Lung microvascular endothelial cell (primary cell): Measurements from ENCODE around the gene R3HDM4. TPM values are rescaled to one million over a fixed set of nuclear protein-coding genes. Genes with fewer than 3 reads are reported as not detected.
"Not testable (repeated sequence)": the region's sequence is repeated elsewhere in the genome, so short reads cannot be mapped to it uniquely, and the experiment has no call there.

Experiments
- DNase-seq, 2 donors: peaks; one replicate each; pipeline versions ENCODE4 v3.0.0 to v3.0.0-alpha.2; 2010; ENCODE audit warnings: low read depth in 2 of 2
- total RNA-seq: library from RNA; depleted of rRNA; stranded (reverse); fragments of >200 nt; gene quantifications from 2 replicates; pipeline ENCODE4 v1.2.1, GENCODE V29; 2014

The R3HDM4 gene
- total RNA-seq, 1 donor from 2014 or later, result 28.8 TPM

DNA sequence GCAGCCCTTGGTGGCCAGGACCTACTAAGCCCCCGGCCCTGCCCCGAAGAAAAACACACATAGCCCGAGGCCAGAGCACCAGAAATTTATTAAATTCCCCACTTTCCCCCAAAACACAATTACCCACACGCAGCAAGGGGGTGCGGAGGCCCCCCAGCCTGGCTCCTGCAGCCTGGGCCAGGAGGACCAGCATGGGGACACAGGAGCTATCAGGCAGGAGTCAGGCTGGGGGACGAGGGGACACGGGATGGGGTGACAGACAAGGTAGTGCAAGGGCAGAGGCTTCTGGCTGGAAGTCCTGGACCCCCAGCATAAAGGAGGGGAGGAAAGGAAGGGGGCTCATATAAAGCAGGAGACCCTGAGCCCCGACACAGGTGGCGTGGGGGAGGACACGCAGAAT is 16.6 kb downstream of the R3HDM4 start:
- no peak for DNase-seq

GRCh38 chr19:892894-893689 is 19.9 kb downstream of the R3HDM4 start, which contains the start of the genes MED16 and RNU6-9:
Gene MED16, minus strand, starts transcription at chr19:893187. Its CDS starts 2,056 bp downstream, at chr19:891131.
Gene RNU6-9, plus strand, starts transcription at chr19:893484.
- peak; percentile 94 to 96 for DNase-seq

GRCh38 chr19:892243-892893 is 20.7 kb downstream of the R3HDM4 start:
- DNase-seq, result no peak

- DNase-seq, result not testable (repeated sequence)
Measured at GRCh38 chr19:891421-892200, 21.4 kb downstream of the R3HDM4 start.

- DNase-seq, result no peak
Measured at GRCh38 chr19:890831-891230, 22.2 kb downstream of the R3HDM4 start.

DNA sequence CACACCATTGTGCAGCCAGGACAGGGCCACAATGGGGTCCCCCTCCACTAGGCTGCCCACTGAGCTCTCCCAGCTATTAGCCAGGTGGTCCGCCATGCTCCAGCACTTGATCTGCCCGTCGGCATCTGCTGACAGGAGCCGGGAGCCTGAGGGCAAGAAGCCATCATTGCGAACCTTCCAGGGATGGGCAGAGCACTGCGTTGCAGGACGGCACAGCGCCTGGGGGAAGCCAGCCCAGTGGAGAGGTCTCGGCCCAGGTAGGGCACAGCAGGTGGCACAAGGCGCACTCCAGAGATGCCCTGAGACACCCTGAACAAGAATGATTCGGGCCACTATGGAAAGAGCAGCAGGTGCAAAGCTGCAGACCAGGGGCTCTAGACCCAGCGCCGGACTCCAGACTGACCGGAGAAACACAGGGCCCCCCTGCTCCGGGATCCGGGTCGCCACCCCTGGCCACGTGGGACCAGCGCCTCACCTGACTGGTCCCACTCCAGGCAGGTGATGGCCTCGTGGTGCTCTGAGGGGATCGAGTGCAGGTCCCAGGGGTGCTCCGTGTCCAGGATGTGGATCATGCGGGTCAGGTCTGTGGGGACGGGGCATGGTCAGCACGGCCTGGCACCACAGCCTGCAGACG is 23.2 kb downstream of the R3HDM4 start:
- no peak for DNase-seq

- DNase-seq, result no peak
Measured at GRCh38 chr19:888581-889385, 24.2 kb downstream of the R3HDM4 start.

GRCh38 chr19:887599-887998 is 25.4 kb downstream of the R3HDM4 start:
- DNase-seq, result no peak

DNA sequence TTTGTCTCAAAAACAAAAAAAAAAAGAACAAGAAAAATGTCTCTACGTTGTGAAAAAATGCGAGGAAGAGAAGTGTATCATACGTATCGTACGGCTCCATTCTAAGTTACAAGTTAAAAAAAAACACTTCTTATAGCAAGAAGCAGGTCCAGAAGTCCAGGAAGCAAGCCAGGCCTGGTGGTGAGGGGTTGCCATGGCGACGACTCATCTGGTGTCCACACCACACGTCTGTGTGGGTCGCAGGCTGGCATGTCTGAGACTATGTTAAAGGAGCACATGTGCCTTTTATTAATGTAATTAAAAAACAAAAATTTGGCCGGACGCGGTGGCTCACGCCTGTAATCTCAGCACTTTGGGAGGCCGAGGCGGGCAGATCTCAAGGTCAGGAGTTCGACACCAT is 25.9 kb downstream of the R3HDM4 start:
- peak in 1 of 2 donors; percentile 30 for DNase-seq

- DNase-seq, result no peak
Measured at GRCh38 chr19:885536-886224, 27.3 kb downstream of the R3HDM4 start.

DNA sequence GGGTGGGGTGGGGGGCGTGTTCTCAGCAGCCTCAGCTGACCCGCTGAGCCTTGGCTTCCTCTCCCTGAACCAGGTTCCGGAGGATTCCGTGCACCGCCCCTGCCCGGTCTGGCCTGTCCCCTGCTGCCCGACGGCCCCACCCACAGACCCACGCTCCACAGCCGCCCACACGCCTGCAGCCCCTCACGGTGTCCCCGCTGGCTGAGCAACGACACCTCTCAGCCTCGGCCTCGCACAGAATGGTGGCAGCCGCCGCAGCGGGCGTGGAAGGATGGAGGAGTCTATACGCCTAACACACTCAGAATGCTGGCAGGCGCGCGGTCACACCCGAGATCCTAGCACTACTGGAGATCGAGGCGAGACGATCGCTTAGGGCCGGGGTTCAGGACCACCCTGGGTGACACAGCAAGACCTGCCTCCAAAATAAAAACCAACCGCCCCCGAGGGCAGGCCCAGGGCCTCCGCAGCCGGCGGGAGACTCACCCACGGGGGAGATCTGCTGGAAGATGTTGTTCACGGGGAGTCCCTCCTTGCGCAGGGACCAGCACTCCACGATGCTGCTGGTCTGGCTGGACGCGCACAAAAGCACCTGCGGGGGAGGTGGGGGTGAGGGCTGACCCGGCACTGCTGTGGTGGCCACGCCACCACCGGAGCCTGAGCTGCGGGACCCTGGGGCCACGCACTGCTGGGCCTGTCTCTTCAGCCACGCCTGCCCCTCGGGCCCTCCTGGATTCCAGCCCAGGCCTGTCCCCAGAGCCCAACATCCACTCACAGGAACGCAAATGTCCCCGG is 28.4 kb downstream of the R3HDM4 start:
- no peak for DNase-seq

GRCh38 chr19:883661-884211 is 29.3 kb downstream of the R3HDM4 start:
- no peak for DNase-seq

- DNase-seq, result no peak
Measured at GRCh38 chr19:882871-883497, 30.0 kb downstream of the R3HDM4 start.

GRCh38 chr19:881385-882071 is 31.5 kb downstream of the R3HDM4 start:
- no peak for DNase-seq

GRCh38 chr19:879711-880438 is 33.1 kb downstream of the R3HDM4 start:
- DNase-seq, result no peak

DNA sequence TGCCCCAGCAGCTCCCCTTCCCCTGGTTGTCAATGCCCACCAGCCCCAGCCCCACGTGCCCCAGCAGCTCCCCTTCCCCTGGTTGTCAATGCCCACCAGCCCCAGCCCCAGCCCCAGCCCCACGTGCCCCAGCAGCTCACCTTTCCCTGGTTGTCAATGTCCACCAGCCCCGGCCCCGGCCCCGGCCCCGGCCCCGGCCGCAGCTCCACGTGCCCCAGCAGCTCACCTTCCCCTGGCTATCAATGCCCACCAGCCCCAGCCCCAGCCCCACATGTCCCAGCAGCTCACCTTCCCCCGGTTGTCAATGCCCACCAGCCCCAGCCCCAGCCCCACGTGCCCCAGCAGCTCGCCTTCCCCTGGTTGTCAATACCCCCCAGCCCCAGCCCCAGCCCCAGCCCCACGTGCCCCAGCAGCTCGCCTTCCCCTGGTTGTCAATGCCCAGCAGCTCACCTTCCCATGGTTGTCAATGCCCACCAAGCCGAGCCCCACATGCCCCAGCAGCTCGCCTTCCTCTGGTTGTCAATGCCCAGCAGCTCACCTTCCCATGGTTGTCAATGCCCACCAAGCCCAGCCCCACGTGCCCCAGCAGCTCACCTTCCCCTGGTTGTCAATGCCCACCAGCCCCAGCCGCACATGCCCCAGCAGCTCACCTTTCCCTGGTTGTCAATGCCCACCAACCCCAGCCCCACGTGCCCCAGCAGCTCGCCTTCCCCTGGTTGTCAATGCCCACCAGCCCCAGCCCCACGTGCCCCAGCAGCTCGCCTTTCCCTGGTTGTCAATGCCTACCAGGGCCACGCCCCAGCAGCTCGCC is 34.1 kb downstream of the R3HDM4 start:
- not testable (repeated sequence) for DNase-seq
